ENCODE measurements around the gene RAB26.
"Not testable (repeated sequence)": the region's sequence is repeated elsewhere in the genome, so short reads cannot be mapped to it uniquely, and the experiment has no call there.

Gene RAB26

DNA sequence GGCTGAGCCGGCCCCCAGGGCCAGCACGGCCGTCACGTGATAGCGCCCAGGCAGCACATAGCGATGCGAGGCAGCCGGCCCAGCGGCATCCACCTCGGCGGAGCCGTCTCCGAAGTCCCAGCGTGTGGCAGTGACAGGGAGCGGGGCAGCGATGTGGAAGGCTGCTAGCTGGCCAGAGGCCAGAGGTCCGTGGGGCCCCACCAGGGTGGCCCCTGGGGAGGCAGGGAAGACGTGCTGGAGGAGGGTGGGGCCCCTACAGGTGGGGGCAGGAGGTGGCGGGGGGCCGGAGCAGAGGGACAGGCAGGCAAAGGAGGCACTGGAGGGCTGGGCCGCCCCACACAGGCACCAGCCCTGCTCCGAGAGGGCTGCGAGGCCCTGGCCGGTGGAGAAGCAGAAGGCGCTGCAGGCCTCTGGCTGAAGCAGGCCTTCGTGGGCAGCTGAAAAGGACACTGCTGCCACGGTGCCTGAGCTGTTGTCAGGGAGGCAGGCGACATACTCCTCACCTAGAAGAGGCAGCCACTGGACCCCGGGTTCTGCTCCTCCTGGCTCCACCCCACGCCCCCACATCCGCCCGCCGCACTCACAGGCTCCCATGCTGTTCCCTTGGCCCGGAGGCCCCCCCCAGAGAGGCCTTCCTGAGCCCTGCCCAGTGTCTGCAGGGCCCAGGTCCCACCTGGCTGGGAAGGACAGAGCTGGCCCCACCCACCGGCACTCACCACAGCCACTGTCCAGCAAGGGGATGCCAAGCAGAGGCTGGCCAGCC is 30.3 kb upstream of the RAB26 start:
- not testable (repeated sequence) for DNase-seq

DNA sequence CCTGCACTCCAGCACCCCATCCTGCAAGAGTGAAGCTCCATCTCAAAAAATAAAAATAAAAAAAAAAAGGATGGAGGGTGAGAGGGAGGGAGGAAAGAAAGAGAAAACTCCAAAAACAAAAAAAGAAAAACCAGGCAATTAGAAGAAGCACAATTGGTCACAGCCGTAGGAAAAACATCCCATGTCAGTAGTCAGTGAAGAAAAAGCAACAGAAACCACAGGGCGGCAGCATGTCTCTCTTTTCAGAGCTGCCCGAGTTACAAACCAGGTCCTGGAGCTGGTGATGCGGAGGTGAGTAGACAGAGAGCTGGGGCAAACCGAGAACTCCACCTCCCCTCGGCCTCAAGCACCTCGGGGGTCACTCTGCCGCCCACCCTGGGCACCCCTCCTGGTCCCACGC is 27.1 kb upstream of the RAB26 start:
- peak; percentile 50 for DNase-seq

DNA sequence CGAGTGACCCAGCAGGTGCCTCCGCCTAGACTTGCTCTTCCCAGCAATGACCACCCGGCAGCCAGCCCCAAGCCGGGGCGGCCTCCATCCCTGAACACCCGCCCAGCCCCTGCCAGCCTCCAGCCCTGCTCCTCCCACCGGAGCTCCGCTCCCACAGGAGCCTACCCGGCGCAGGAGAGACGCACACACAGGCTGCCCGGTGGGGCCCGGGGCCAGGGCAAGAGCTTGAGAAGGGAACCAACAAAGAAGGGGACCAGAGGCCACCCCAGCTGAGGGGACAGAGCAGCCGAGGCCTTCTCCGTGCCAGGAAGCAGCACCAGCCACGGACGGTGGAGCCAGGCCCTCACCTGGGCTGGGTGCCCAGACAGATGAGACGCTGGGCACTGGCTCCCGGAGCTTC is 26.6 kb upstream of the RAB26 start:
- no peak for DNase-seq

DNA sequence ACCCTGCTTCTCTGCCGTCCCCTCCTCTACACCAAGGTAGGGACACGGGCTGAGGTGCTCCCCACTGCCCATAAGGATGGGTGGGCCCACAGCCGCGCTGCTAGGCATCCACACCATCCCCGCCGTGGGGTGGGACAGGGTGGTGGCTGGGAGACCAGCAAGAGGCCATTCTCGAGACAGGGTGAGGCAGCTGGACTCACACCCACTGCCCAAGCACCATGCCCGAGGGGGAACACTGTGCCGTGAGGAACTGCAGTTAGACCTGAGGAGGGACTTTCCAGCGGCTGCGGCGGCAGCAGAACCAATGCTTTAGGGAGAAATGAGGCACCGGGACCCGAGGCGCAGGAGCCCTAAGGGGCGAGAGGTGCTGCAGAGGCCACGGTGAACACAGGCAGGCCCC is 26.0 kb upstream of the RAB26 start:
- no peak for DNase-seq

DNA sequence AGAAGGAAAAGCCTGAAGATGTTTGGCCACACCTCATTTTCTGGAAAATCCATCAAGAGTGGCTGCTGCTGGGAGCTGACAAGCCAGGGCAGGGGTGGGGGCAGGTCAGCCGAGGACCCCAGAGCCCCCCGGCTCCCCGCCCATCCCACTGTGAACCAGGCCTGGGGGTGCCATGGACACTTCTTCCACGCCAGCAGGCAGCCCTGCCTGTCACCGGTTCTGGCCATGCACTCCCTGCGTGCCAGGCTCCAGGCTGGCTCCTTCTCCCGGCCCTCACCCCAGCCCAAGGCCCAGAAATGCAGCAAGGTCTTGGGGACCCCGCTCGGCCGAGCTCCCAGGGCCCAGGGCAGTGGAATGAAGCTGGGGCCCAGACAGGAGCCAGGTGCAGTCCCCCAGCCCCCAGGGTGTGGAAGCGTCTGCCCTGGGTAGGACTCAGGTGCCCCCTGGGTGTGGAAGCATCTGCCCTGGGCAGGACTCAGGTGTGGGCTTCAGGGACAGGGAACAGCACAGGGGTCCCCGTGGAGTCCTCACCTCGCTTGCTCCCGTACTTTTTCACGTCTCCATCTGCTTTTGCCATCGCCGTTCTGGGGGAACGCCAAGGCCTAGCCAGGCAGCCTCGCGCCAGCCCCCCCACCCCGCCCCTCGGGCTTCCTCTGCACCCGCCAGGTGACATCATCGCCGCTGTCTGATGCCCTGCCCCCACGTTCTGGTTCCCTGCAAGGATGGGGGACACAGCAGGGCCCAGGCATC is 25.3 kb upstream of the RAB26 start:
- not testable (repeated sequence) for DNase-seq

DNA sequence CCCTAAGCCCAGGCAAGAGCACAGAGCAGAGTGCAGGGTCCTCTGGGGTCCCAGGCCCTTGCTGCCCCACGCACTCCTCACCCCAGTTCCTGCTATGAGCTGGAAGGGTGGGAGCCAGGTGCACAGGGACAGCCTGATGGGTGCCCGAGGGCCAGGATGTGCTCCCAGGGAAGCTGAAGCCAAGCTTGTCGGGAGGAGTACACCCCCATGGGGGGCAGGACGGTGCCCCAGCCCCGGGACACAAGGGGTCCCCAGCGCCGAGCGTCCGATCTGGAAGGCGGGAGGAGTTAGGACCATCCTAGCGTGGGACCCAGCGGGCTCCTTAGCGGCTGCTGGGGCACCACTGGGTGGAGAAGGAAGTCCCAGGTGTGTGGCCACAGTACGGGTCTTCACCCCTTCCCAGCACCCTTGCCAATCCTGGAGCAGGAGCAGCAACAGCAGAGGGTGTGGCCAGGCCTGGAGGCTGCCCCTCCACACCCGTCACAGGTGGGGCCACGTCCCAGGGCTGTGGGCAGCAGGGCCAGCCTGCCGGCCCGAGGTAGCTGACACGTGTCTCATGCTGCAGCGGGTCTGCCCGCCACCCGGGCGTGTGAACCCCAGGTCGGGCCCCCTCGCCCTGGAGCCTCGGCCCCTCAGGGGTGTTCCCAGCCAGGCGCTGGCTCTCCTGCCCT is 24.6 kb upstream of the RAB26 start:
- not testable (repeated sequence) for DNase-seq

DNA sequence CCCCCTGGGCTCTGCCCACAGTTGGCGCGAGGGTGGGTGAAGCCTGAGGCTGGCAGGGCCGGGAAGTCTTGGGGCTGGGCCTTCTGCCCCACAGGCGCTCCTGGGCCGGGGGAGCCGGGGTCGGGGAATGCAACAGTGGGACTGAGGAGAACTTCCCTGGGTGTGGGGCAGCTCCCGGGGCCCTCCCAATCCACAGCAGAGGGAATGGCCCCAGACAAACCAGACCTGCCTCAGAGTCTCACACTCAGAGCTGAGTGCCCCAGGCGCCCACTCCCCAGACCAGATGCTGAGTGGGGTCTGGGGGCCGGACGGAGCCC is 24.1 kb upstream of the RAB26 start:
- not testable (repeated sequence) for DNase-seq

DNA sequence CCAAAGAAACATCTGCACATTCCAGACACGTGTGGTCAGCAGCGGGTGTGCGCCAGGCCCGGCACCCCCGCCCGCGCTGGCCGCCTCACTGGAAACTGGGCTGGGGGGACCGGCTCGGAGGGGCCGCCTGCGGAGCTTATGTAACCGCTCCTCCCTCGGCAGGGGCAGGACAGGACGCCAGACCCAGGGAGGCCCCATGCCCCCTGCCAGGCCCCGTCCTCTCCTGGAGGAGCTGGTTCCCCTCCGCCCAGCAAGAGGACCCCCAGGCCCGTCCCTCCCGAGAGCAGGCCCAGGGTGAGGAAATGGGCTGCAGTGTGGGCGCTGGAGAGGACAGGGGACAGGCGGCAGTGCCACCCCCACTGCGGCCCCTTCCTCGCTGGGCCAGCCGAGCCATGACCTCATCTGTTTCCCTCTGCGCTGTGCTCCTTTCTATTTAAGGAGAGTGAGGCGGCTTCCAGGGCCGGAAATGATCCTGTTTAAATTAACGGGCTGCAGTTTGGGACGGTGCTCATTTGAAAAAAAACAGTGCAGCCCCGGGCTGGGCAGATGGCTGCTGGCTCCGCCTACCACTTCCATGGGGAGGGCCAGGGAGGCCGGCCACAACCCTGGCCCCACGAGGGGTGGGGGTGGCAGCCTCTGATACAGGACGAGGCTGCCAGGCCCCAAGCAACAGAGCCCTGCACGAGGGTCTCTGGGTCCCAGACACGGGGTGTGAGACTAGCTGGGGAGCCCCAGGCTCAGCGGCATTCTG is 23.6 kb upstream of the RAB26 start:
- DNase-seq = not testable (repeated sequence)

DNA sequence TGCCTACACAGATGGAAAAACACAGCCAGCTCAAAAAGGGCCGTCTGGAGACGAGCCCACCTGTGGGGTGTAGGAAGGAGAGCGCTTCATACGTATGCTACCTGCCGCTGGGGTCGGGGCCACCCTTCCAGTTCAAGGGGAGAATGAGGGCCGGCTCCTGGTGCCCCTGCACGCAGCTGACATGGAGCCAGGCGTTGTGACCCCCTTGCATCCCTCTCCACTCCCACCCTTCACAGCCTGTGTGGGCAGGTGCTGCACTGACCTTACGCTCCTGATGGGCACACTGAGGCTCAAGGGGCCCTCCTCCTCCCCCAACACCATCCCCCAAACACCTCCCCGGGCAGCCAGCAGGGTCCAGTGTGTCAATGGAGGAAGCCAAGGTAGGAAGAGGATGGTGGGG is 22.8 kb upstream of the RAB26 start:
- not testable (repeated sequence) for DNase-seq

DNA sequence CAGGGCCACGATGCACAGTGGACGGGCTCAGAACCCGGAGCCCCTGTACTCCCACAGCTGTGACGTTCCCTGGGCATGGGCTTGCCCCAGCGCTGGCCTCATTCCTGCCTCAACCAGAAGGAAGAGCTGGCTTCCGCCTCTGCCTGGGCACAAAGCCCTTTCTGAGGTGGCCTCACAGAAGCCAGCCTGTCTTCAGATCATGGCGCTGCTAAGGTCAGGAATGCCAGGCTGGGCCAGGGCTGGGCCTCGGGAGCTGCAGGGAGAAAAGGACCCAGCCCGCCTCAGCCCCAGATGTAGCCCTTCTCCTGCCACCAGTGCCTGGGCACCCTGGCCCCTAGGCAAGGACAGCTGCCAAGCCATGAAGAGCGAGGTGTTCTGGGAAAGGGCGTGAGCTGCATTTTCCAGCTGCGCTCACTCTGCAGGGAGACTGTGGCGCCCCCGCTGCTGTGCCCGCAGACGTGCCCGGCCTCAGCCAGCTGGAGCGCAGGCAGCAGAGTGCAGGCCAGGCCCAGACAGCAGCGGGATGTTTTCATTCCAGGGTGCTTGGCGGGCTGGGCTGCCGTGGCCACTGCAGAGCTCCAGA is 22.2 kb upstream of the RAB26 start:
- not testable (repeated sequence) for DNase-seq

DNA sequence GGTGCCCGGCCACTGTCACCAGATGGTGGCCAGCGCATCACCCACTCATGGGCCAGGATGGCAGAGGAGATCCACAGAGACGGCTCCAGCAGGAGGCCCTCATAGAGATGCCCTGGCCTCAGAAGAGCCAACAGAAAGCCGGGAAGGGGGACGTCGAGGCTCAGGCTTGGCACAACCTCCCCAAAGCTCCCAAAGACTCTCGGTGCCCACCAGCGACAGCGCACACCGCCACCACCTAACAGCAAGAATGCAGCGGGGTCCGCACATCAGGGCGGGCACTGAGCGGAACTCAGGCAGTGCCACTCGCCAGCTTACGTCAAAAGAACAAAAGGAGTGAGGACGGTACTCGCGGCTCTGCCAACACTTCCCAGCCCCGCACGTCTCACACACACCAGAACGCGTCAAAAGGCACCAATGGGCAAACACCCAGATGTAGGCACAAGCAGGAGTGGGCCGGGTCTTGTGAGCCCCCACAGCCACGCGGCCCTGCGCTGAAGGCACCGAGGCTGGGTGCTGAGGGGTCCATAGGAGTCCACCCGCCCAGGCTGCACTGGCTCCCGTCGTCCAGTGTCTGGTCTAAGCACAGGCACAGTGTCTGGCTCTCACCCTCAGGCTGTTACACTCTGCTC is 21.4 kb upstream of the RAB26 start:
- peak; percentile 17 for DNase-seq

DNA sequence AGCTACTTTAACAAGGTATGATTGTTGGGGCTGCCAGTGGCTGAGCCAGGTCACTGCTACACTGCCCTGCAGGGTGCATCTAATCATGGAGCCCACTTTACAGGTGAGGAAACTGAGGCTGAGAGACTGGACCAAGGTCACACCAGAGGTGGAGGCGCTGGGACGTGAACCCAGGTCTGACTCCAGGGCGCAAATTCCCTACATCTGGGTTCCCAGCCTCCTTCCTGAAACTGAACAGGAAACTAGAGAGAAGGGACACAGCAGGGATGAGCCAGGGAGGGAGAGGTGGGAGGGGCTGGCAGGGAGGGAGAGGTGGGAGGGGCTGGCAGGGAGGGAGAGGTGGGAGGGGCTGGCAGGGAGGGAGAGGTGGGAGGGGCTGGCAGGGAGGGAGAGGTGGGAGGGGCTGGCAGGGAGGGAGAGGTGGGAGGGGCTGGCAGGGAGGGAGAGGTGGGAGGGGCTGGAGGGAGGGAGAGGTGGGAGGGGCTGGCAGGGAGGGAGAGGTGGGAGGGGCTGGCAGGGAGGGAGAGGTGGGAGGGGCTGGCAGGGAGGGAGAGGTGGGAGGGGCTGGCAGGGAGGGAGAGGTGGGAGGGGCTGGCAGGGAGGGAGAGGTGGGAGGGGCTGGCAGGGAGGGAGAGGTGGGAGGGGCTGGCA is 20.7 kb upstream of the RAB26 start:
- DNase-seq = peak; percentile 48

DNA sequence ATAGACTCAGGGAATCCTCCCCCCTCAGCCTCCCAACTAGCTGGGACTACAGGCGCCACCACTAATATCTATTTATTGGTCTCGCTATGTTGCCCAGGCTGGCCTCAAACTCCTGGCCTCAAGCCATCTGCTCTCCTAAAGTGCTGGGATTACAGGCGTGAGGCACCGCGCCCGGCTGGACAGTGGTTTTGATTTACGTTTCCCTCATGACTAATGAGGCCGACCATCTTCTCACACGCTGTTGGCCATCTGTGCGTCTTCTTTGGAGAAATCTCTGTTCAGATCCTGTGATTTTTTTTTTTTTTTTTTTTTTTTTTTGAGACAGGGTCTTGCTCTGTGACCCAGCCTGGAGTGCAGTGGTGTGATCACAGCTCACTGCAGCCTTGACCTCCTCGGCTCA is 19.2 kb upstream of the RAB26 start:
- DNase-seq = not testable (repeated sequence)

DNA sequence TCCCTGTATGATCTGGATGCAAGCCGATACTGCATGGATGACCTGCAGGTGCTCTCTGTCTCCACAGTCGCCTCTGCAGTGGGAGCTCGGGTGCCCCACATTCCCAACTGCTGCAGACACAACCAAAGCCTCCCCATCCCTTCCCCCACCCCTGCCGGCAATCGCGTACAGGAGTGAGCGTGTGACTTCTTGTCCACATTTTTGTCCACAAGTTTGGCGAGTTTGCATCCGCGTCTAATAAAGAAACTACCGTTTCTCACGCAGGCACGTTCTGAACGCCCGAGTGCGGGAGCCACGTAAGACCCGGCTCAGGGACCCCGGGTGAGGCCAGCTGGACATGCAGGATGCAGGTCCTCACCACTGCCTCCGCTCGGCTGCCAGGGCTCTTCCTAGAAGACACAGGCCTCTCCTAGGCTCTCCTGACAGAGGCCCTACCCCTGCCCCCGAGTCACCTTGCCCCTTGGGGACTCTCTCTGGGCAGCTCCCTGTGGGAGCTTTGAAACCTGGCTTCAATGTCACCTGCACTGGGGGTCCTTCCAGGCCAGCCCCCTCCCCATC is 18.5 kb upstream of the RAB26 start:
- DNase-seq = not testable (repeated sequence)

DNA sequence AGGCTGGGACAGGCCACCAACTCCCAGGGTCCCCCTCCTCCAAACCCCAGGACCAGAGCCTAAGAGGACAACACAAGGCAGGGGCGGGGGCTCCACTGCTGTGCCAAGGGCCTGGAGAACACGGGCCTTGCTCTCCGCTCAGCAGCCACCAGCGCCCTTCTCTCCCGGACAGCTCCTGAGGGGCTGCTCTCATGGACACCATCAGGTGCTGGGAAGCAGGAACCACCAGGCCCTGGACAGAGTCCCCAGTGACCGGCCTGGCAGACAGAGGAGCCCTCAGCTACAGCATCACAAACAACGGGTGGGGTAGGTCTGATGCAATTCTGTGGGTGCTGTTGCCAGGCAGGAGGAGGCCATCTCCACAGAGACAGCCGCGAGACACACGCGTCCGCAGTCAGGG is 14.6 kb upstream of the RAB26 start:
- DNase-seq = not testable (repeated sequence)

DNA sequence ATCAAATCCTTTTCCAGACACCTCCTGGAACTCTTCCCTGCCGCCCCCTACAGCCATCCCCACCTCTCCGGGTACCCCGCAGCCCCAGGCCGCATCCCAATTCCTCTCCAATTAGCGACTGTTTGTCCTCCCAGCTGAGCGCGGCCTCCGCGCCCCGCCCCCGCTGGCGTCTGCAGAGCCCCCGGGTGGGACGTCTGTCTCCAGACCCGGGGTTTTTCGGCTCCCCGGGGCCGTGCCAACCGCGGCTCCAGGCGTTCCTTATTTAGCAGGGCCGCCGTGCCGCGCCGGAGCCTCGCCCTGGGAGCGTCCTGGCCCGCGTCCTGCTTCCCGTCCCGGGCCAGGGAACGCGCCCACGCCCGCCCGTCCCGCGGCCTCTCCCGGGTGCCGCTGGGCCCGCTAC is 13.4 kb upstream of the RAB26 start:
- DNase-seq = not testable (repeated sequence)

DNA sequence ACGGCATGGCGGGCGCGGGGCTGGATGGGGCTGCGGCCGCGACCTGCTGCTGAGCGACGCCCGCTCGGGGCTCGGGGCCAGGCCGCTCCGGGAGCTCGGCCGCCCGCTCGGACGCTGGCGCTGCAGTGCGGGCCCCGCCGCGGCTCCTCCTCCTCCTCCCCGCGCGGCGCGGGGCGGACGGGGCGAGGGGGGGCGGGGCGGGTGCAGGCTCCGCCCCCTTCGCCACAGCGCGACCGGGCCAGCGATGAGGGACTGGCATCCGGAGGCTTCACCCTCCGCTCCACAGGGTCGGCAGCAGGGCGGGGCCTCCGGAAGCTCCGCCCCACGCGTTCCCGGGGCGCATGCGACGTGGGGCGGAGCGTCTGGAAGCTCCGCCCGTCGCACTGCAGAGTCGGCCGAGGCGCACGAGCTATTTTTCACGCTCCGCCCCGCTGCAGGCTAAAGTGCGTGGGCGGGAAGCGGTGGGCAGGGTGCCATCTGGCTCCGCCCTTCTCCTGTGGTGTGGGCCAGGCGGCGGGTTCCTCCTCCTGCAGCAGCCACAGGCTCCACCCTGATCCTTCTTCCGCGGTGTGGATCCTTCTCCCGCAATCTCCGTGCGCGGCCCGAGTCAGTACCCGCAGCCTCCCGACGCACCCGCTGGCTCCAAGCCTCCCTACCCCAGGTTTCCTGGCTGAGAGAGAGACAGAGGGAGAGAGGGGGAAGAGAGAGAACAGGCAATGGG is 12.5 kb upstream of the RAB26 start, which contains the start of gene PKD1:
TSS of gene PKD1 (minus strand) at position 129 of the 721 bp plus-strand sequence. CDS start 209 bp downstream, outside the sequence.
- DNase-seq = peak; percentile 99

DNA sequence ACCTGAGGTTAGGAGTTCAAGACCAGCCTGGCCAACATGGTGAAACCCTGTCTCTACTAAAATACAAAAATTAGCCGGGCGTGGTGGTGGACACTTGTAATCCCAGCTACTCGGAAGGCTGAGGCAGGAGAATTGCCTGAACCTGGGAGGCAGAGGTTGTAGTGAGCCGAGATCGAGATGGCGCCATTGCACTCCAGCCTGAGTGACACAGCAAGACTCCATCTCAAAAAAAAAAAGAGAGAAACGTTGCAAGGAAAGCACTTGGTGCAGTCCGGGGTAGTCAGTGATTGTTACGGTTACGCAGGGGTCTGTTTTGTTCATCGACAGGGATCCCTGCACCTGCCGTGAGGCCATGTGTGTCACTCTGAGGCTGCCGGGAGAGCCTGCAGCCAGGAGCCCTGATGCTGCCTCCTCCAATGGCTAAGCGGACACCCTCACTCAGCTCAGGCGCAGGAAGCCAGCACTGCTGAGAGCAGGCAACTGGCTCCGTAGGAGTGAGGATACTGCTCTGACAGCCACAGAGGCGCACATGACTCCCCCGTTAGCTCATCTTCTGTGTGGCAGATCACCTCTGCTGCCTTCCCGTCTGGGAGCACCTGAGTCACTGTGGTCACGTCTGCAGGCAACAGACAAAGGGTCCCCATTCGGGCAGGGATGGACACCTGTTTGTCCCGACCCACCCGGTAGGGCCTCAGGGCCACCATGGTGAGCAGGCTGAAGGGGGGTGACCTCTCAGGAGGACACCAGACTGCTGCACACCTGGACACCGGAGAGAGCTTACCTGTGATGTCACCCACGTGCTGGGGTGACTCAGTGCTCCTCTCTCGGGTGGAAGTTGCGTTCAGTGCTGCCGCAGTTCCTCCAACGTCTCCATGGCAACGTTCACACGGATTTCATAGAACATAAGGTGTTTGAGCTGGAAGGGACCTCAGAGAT is 5.2 kb upstream of the RAB26 start:
- no peak for DNase-seq

DNA sequence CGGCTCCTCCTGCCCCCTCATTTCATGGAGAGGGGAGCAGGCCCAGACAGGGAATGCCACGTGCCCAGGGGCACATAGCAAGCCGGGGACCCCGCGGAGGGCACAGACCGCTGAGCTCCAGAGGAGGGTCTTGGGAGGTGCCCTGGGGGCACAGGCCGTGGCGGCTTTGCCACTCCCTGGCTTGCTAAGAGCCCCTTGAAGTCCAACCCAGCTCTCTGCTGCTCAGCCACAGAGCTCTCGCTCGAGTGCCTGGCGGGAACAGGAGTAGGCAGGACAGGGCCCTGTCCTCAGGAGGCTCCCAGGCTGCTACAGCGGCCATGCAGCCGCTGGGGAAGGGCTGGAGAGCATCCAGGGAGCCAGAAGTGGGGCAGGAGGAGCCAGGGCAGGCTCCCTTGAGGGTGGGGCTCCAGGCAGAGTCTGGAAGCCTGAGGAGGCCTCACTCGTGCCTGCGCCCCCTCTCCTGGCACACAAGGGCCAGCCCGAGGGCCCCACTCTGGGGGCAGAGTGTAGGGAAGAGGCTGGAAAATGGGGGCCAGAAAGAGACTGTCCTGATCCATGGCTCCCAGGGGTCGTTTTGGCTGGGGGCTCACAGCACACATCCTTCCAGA is 4.4 kb upstream of the RAB26 start:
- no peak for DNase-seq
